H1 (cell line): ENCODE data around the gene TMPRSS13. TPM values are rescaled to one million over a fixed set of nuclear protein-coding genes. Genes with fewer than 3 reads are reported as not detected.

Experiments used
- CTCF ChIA-PET: fragments of 300-600 bp; sonication (Branson Sonifier 250); formaldehyde crosslinking; loops from one replicate; lab custom pipeline; 2021; ENCODE audit not compliant: partially characterized antibody; lab: Charles Lee
- POLR2A ChIA-PET: fragments of 300-600 bp; sonication (Branson Sonifier 250); formaldehyde crosslinking; loops from one replicate; lab custom pipeline; 2021; ENCODE audit warnings: inconsistent platforms; ENCODE audit not compliant: partially characterized antibody; lab: Charles Lee
- DNase-seq, 2 experiments: peaks; one replicate each; pipeline versions ENCODE4 v3.0.0 to v3.0.0-alpha.2; 2010 to 2022; ENCODE audit warnings: low spot score in 2 of 2, low read depth in 1 of 2, mixed read lengths in 1 of 2
- FAIRE-seq: peaks from 2 replicates; lab custom pipeline; 2011; peaks lifted over from hg19 to GRCh38; lab: Jason Lieb, UNC
- H2AFZ ChIP-seq: 2 replicates; pipeline ENCODE4 v1.8.1; 2012; ENCODE audit warnings: low read length, inconsistent platforms
- H2AK5ac ChIP-seq: 2 replicates; pipeline ENCODE4 v1.6.1; 2013; ENCODE audit warnings: low read depth, low read length
- H2BK120ac ChIP-seq: replicated peaks from 2 replicates; pipeline ENCODE3; 2013; ENCODE audit warnings: low read depth, low read length, inconsistent platforms
- H2BK12ac ChIP-seq: 2 replicates; pipeline ENCODE4 v1.6.1; 2013; ENCODE audit warnings: low read depth, low read length
- H2BK15ac ChIP-seq: 2 replicates; pipeline ENCODE4 v1.6.1; 2013; ENCODE audit warnings: low read length
- H2BK20ac ChIP-seq: 2 replicates; pipeline ENCODE4 v1.6.1; 2013; ENCODE audit warnings: low read length
- H2BK5ac ChIP-seq: 2 replicates; pipeline ENCODE4 v1.6.1; 2013; ENCODE audit warnings: low read depth, low read length
- H3K14ac ChIP-seq: 2 replicates; pipeline ENCODE4 v1.6.1; 2013; ENCODE audit warnings: inconsistent platforms; ENCODE audit not compliant: insufficient read length
- H3K18ac ChIP-seq: 2 replicates; pipeline ENCODE4 v1.6.1; 2013; ENCODE audit warnings: low read length; ENCODE audit errors: extremely low read depth
- H3K23ac ChIP-seq: 2 replicates; pipeline ENCODE4 v1.6.1; 2013; ENCODE audit warnings: inconsistent platforms; ENCODE audit not compliant: insufficient read length
- H3K23me2 ChIP-seq: 2 replicates; pipeline ENCODE4 v1.6.1; 2013; ENCODE audit warnings: low read depth, low read length
- H3K27ac ChIP-seq: 2 replicates; pipeline ENCODE4 v1.6.1; 2011; ENCODE audit warnings: low read depth, low read length, inconsistent platforms
- H3K27me3 ChIP-seq, 4 experiments: replicated peaks in 1 of 4; 1 replicate in 1 of 4; 2 replicates in 3 of 4; pipeline versions ENCODE4 v1.6.1 to v1.8.1; 2011 to 2013; ENCODE audit warnings: low read length in 3 of 4, mild to moderate bottlenecking in 3 of 4, inconsistent platforms in 2 of 4, mixed read lengths in 2 of 4, moderate library complexity in 1 of 4; ENCODE audit not compliant: control insufficient read depth in 3 of 4, insufficient read depth in 3 of 4; ENCODE audit errors: extremely low read depth in 1 of 4
- H3K36me3 ChIP-seq, 4 experiments: 2 replicates each; pipeline versions ENCODE4 v1.6.1 to v1.8.1; 2011 to 2013; ENCODE audit warnings: mild to moderate bottlenecking in 4 of 4, low read length in 3 of 4, moderate library complexity in 2 of 4, control low read depth in 1 of 4, inconsistent platforms in 1 of 4; ENCODE audit not compliant: insufficient read depth in 4 of 4, control insufficient read depth in 2 of 4
- H3K4ac ChIP-seq: replicated peaks from 2 replicates; pipeline ENCODE3; 2013; ENCODE audit warnings: low read length, low read depth, mixed read lengths, inconsistent platforms; ENCODE audit not compliant: insufficient read length
- H3K4me1 ChIP-seq, 4 experiments: replicated peaks in 1 of 4; 1 replicate in 1 of 4; 2 replicates in 3 of 4; pipeline versions ENCODE4 v1.6.1 to v1.8.1; 2011 to 2013; ENCODE audit warnings: low read length in 3 of 4, inconsistent platforms in 2 of 4, mixed read lengths in 1 of 4; ENCODE audit not compliant: insufficient read depth in 4 of 4, control insufficient read depth in 3 of 4
- H3K4me2 ChIP-seq, 2 experiments: 2 replicates each; pipeline versions ENCODE4 v1.6.1 to v1.8.1; 2011 to 2013; ENCODE audit warnings: low read depth in 2 of 2, low read length in 2 of 2, control low read depth in 1 of 2, inconsistent platforms in 1 of 2, mild to moderate bottlenecking in 1 of 2; ENCODE audit not compliant: insufficient read depth in 1 of 2
- H3K4me3 ChIP-seq, 4 experiments: fragments of 200-600, 300-600 bp in 1 of 4; sonication (generic), shearing (Covaris generic), sonication (Bioruptor Twin) in 1 of 4; 2 replicates each; pipeline versions ENCODE4 v1.5.1 to v1.8.1; 2011 to 2016; ENCODE audit warnings: low read length in 4 of 4, low read depth in 3 of 4, control low read depth in 2 of 4, inconsistent platforms in 2 of 4, mild to moderate bottlenecking in 2 of 4, mixed read lengths in 1 of 4, moderate library complexity in 1 of 4; ENCODE audit not compliant: insufficient read depth in 2 of 4; ENCODE audit errors: extremely low read depth in 1 of 4
- H3K56ac ChIP-seq: replicated peaks from 2 replicates; pipeline ENCODE3; 2013; ENCODE audit warnings: low read depth, mild to moderate bottlenecking, mixed read lengths, low read length, inconsistent platforms; ENCODE audit not compliant: insufficient read length
- H3K79me1 ChIP-seq: 2 replicates; pipeline ENCODE4 v1.6.1; 2013; ENCODE audit warnings: low read depth, low read length, control low read depth
- H3K79me2 ChIP-seq, 2 experiments: 2 replicates each; pipeline versions ENCODE4 v1.6.1 to v1.8.1; 2012 to 2013; ENCODE audit warnings: low read length in 2 of 2, mild to moderate bottlenecking in 2 of 2, inconsistent platforms in 1 of 2; ENCODE audit not compliant: insufficient read depth in 2 of 2, control insufficient read depth in 1 of 2
- H3K9ac ChIP-seq, 4 experiments: replicated peaks in 1 of 4; 1 replicate in 1 of 4; 2 replicates in 3 of 4; pipeline versions ENCODE4 v1.6.1 to v1.8.1; 2011 to 2013; ENCODE audit warnings: low read depth in 3 of 4, low read length in 3 of 4, control low read depth in 2 of 4, mild to moderate bottlenecking in 2 of 4, moderate library complexity in 2 of 4, inconsistent platforms in 1 of 4; ENCODE audit errors: extremely low read depth in 1 of 4
- H3K9me3 ChIP-seq, 2 experiments: 2 replicates each; pipeline versions ENCODE4 v1.6.1 to v1.8.1; 2012 to 2013; ENCODE audit warnings: mild to moderate bottlenecking in 2 of 2, moderate library complexity in 2 of 2, control low read depth in 1 of 2, inconsistent platforms in 1 of 2, low read depth in 1 of 2, low read length in 1 of 2, mixed read lengths in 1 of 2; ENCODE audit not compliant: insufficient read depth in 2 of 2
- H4K20me1 ChIP-seq, 2 experiments: replicated peaks in 1 of 2; 2 replicates each; pipeline versions ENCODE3 to v1.8.1; 2011 to 2013; ENCODE audit warnings: inconsistent platforms in 2 of 2, low read length in 2 of 2, mild to moderate bottlenecking in 1 of 2; ENCODE audit not compliant: insufficient read depth in 2 of 2, control insufficient read depth in 1 of 2
- H4K5ac ChIP-seq: 2 replicates; pipeline ENCODE4 v1.6.1; 2013; ENCODE audit warnings: low read length, low read depth, mixed read lengths, inconsistent platforms; ENCODE audit not compliant: insufficient read length
- H4K8ac ChIP-seq: 2 replicates; pipeline ENCODE4 v1.8.0; 2013; ENCODE audit warnings: mild to moderate bottlenecking, moderate library complexity, low read length, inconsistent platforms; ENCODE audit not compliant: insufficient read depth; ENCODE audit errors: extremely low read depth
- H4K91ac ChIP-seq: replicated peaks from 2 replicates; pipeline ENCODE3; 2013; ENCODE audit warnings: low read length, mixed read lengths, inconsistent platforms; ENCODE audit not compliant: insufficient read length
- EGR1 ChIP-seq: IDR thresholded peaks from 2 replicates; pipeline ENCODE4 v1.6.1; 2011; ENCODE audit warnings: low read depth, low read length, borderline replicate concordance
- HDAC2 ChIP-seq, 2 experiments: fragments of 300-600 bp in 1 of 2; sonication (generic) in 1 of 2; IDR thresholded peaks; 2 replicates each; pipeline ENCODE4 v1.6.1; 2011 to 2012; ENCODE audit warnings: low read depth in 2 of 2, low read length in 2 of 2, mild to moderate bottlenecking in 2 of 2, moderate library complexity in 2 of 2, borderline replicate concordance in 1 of 2, inconsistent platforms in 1 of 2
- MAX ChIP-seq: IDR thresholded peaks from 2 replicates; pipeline ENCODE4 v1.6.1; 2012; ENCODE audit warnings: inconsistent platforms
- NRF1 ChIP-seq: IDR thresholded peaks from 2 replicates; pipeline ENCODE4 v1.6.1; 2011; ENCODE audit warnings: mild to moderate bottlenecking, low read depth, low read length, improper control_type of control experiment
- POLR2A ChIP-seq, 2 experiments: IDR thresholded peaks; 1 replicate in 1 of 2; 2 replicates in 1 of 2; pipeline ENCODE4 v1.6.1; 2011; ENCODE audit warnings: low read depth in 2 of 2, low read length in 2 of 2, mild to moderate bottlenecking in 2 of 2; ENCODE audit errors: control extremely low read depth in 1 of 2
- POU5F1 ChIP-seq: IDR thresholded peaks from 2 replicates; pipeline ENCODE4 v1.6.1; 2011; ENCODE audit warnings: low read depth, mild to moderate bottlenecking, low read length, moderate library complexity
- RBBP5 ChIP-seq: IDR thresholded peaks from 2 replicates; pipeline ENCODE4 v1.7.1; 2012; ENCODE audit warnings: low read depth, mild to moderate bottlenecking, inconsistent platforms, low read length, moderate library complexity, borderline replicate concordance
- SRF ChIP-seq: IDR thresholded peaks from 2 replicates; pipeline ENCODE4 v1.6.1; 2011; ENCODE audit warnings: mild to moderate bottlenecking, low read depth, low read length, moderate library complexity
- WGBS, 2 experiments: shearing (Covaris generic) in 1 of 2; methylation state at CpG; one replicate each; pipeline versions ENCODE4 v1.1.6 to v1.1.7; 2013 to 2015; ENCODE audit warnings: low lambda C conversion rate in 2 of 2, mixed read lengths in 2 of 2, inconsistent platforms in 1 of 2, low coverage in 1 of 2, missing lambda C conversion rate in 1 of 2; ENCODE audit not compliant: insufficient replicate concordance in 2 of 2, insufficient coverage in 1 of 2, insufficient read length in 1 of 2; ENCODE audit errors: extremely low coverage in 1 of 2, missing lambda C conversion rate in 1 of 2; 5-methylcytosine and 5-hydroxymethylcytosine counted together
- polyA plus RNA-seq, 7 experiments: library from polyadenylated mRNA; depleted of rRNA in 3 of 7; stranded (reverse) in 5 of 7; unstranded in 2 of 7; fragments of >200 nt in 5 of 7; fragments of 200-250 nt in 2 of 7; gene quantifications; 1 replicate in 5 of 7; 2 replicates in 1 of 7; 4 replicates in 1 of 7; pipeline versions ENCODE4 v1.2.1 to v1.2.3, GENCODE V29; 2011 to 2013; ENCODE audit warnings: missing spikeins in 2 of 7, mixed read lengths in 2 of 7
- total RNA-seq: library from RNA; stranded (reverse); fragmentation: NEBNext Ultra II Directional; extraction: Animal tissue kit (Norgen Biotek cat#: 25700); gene quantifications from 2 replicates; pipeline ENCODE4 v1.2.1, GENCODE V29; 2021

Gene TMPRSS13
- total and polyA plus RNA-seq, 2 of the 8 experiments (the other 6 are each of a cell fraction or from before 2014, with no cell fraction given) = 0.61 to 0.79 TPM

- no peaks in the 10 kb centered on the region for H3K23me2 ChIP-seq
- H4K8ac ChIP-seq = no peak overlapping the region
- no peaks in the 10 kb centered on the region for H3K36me3 ChIP-seq
- H4K91ac ChIP-seq = no peak overlapping the region
- DNase-seq (no peak), FAIRE-seq (no peak)
- no peak overlapping the region for H2BK12ac ChIP-seq
- H3K4me2 ChIP-seq = no peak overlapping the region
- no peak overlapping the region for H3K9ac ChIP-seq
- H3K18ac ChIP-seq = no peak overlapping the region
- no peak overlapping the region for H3K27ac ChIP-seq
- no peaks in the 10 kb centered on the region for H4K20me1 ChIP-seq
- H3K4me3 ChIP-seq = no peak overlapping the region
- no peak overlapping the region for H2BK20ac ChIP-seq
- H2BK120ac ChIP-seq = no peak overlapping the region
- H3K4me1 ChIP-seq = no peaks in the 10 kb centered on the region
- H3K79me1 ChIP-seq = no peaks in the 10 kb centered on the region
- H3K27me3 ChIP-seq = peaks cover 0 to 2% (median 0%) of the 10 kb centered on the region in 4 experiments; a peak in 1 of 7 replicates
- TF ChIP-seq SRF = no peak
- TF ChIP-seq MAX = no peak
- TF ChIP-seq POU5F1 = no peak
- no peak for TF ChIP-seq NRF1
- TF ChIP-seq RBBP5 = no peak
- TF ChIP-seq POLR2A (IDR thresholded peaks at IDR 0.05; ENCODE audit: control extremely low read depth in 1 of 2, low read depth in 2 of 2, low read length in 2 of 2) = no peak
- no peak for TF ChIP-seq HDAC2 (IDR thresholded peaks at IDR 0.05; ENCODE audit: borderline replicate concordance in 1 of 2, low read depth in 2 of 2, low read length in 2 of 2)
- TF ChIP-seq EGR1 = no peak
- ChIA-PET POLR2A (interaction anchor here (0.6 kb wide), 1 partner anchor 12 kb away, joined by 3 read pairs; no protein-coding TSS in a partner anchor), CTCF (interaction anchor here (0.9 to 1.7 kb wide), 4 partner anchors 20 to 27 kb away, joined by 3 to 6 read pairs (median 4); no protein-coding TSS in a partner anchor)
- H3K14ac ChIP-seq = no peak overlapping the region
- no peaks in the 10 kb centered on the region for H3K9me3 ChIP-seq
- H2AFZ ChIP-seq = no peak overlapping the region
- no peak overlapping the region for H2BK15ac ChIP-seq
- H2AK5ac ChIP-seq = no peak overlapping the region
- no peak overlapping the region for H3K4ac ChIP-seq
- no peak overlapping the region for H3K56ac ChIP-seq
- no peak overlapping the region for H4K5ac ChIP-seq
- H2BK5ac ChIP-seq = no peak overlapping the region
- no peak overlapping the region for H3K23ac ChIP-seq
- no peaks in the 10 kb centered on the region for H3K79me2 ChIP-seq
- WGBS, 2 experiments = 94% methylated on average over 4 of the region's 4 CpGs; no CpG with 5 or more reads in 1 of the 2 experiments
These were observed 44.3 kb upstream of the TMPRSS13 start for GRCh38 chr11:117973503-117973860.
